IMR-90 (cell line): Measurements from ENCODE around the gene UBAC1. TPM values are rescaled to one million over a fixed set of nuclear protein-coding genes. Genes with fewer than 3 reads are reported as not detected.

Source experiments
- ATAC-seq: fragments of 200-7000 bp; cut with Tn5 transposase; 2 replicates; pipeline ENCODE4 v1.9.1; 2020; ENCODE audit warnings: low read depth, mild to moderate bottlenecking, moderate library complexity
- BruUV-seq: library from RNA; stranded (reverse); fragments of 400-500 nt; replicated peaks from 2 replicates; lab custom pipeline; 2021; lab: Mats Ljungman, UMichigan
- CTCF ChIA-PET: fragments of 300-600 bp; formaldehyde crosslinking; extraction: SDS; loops from one replicate; lab custom pipeline; 2021; ENCODE audit warnings: antibody characterized with exemption; lab: Yijun Ruan, JAX
- POLR2A ChIA-PET: fragments of 300-600 bp; sonication (Branson Sonifier 250); formaldehyde crosslinking; loops from one replicate; lab custom pipeline; 2022; ENCODE audit warnings: antibody characterized with exemption; ENCODE audit not compliant: unreplicated experiment; lab: Charles Lee
- DNase-seq: peaks from one replicate; pipeline ENCODE4 v3.0.0; 2013
- H2AFZ ChIP-seq: replicated peaks from 2 replicates; pipeline ENCODE3; 2013; ENCODE audit warnings: low read length, mild to moderate bottlenecking; ENCODE audit not compliant: poor library complexity
- H2AK5ac ChIP-seq: 2 replicates; pipeline ENCODE4 v1.6.1; 2013; ENCODE audit warnings: low read depth, low read length, inconsistent platforms
- H2AK9ac ChIP-seq: replicated peaks from 2 replicates; pipeline ENCODE3; 2013; ENCODE audit warnings: mild to moderate bottlenecking, low read depth, low read length, moderate library complexity; ENCODE audit not compliant: poor library complexity
- H2BK120ac ChIP-seq: 2 replicates; pipeline ENCODE4 v1.6.1; 2013; ENCODE audit warnings: low read depth, low read length, inconsistent platforms
- H2BK15ac ChIP-seq: 3 replicates; pipeline ENCODE4 v1.6.1; 2013; ENCODE audit warnings: low read depth, low read length, inconsistent platforms
- H2BK20ac ChIP-seq: 2 replicates; pipeline ENCODE4 v1.6.1; 2013; ENCODE audit warnings: low read depth, mild to moderate bottlenecking, inconsistent platforms, low read length, moderate library complexity
- H2BK5ac ChIP-seq: 2 replicates; pipeline ENCODE4 v1.6.1; 2013; ENCODE audit warnings: mild to moderate bottlenecking, low read depth, low read length, inconsistent platforms; ENCODE audit not compliant: poor library complexity, severe bottlenecking
- H3K14ac ChIP-seq: replicated peaks from 2 replicates; pipeline ENCODE4 v1.6.1; 2013; ENCODE audit warnings: low read depth, low read length, inconsistent platforms
- H3K18ac ChIP-seq: 2 replicates; pipeline ENCODE4 v1.6.1; 2013; ENCODE audit warnings: low read depth, low read length, control low read depth
- H3K23ac ChIP-seq: 2 replicates; pipeline ENCODE4 v1.6.1; 2013; ENCODE audit warnings: low read depth, low read length, inconsistent platforms
- H3K27ac ChIP-seq: 2 replicates; pipeline ENCODE4 v1.5.1; 2013; ENCODE audit warnings: mild to moderate bottlenecking, control low read depth, low read length; ENCODE audit not compliant: insufficient read depth
- H3K27me3 ChIP-seq: 2 replicates; pipeline ENCODE4 v1.6.1; 2013; ENCODE audit warnings: low read length; ENCODE audit not compliant: control insufficient read depth, insufficient read depth
- H3K36me3 ChIP-seq: 2 replicates; pipeline ENCODE4 v1.6.1; 2013; ENCODE audit warnings: low read length, mixed read lengths; ENCODE audit not compliant: control insufficient read depth, insufficient read depth
- H3K4ac ChIP-seq: 2 replicates; pipeline ENCODE4 v1.6.1; 2013; ENCODE audit warnings: low read depth, low read length, inconsistent platforms
- H3K4me1 ChIP-seq: 2 replicates; pipeline ENCODE4 v1.6.1; 2013; ENCODE audit warnings: low read length, mixed read lengths; ENCODE audit not compliant: control insufficient read depth, insufficient read depth
- H3K4me2 ChIP-seq: 2 replicates; pipeline ENCODE4 v1.6.1; 2013; ENCODE audit warnings: low read depth, mild to moderate bottlenecking, control low read depth, low read length, moderate library complexity
- H3K4me3 ChIP-seq: 2 replicates; pipeline ENCODE4 v1.5.1; 2013; ENCODE audit warnings: low read depth, mild to moderate bottlenecking, control low read depth, low read length, moderate library complexity; ENCODE audit not compliant: insufficient read depth
- H3K56ac ChIP-seq: 2 replicates; pipeline ENCODE4 v1.6.1; 2013; ENCODE audit warnings: low read length, inconsistent platforms; ENCODE audit not compliant: insufficient read depth; ENCODE audit errors: extremely low read depth
- H3K79me1 ChIP-seq, 2 experiments: 2 replicates each; pipeline ENCODE4 v1.6.1; 2013; ENCODE audit warnings: low read length in 2 of 2, inconsistent platforms in 1 of 2, low read depth in 1 of 2
- H3K9ac ChIP-seq: 2 replicates; pipeline ENCODE4 v1.6.1; 2013; ENCODE audit warnings: low read depth, low read length, control low read depth
- H3K9me1 ChIP-seq: 2 replicates; pipeline ENCODE4 v1.6.1; 2013; ENCODE audit warnings: low read length, inconsistent platforms; ENCODE audit not compliant: insufficient read depth
- H3K9me3 ChIP-seq: 2 replicates; pipeline ENCODE4 v1.6.1; 2013; ENCODE audit warnings: low read length; ENCODE audit not compliant: control insufficient read depth, insufficient read depth
- H4K20me1 ChIP-seq: 2 replicates; pipeline ENCODE4 v1.6.1; 2013; ENCODE audit warnings: low read length, inconsistent platforms; ENCODE audit not compliant: insufficient read depth
- H4K5ac ChIP-seq: 2 replicates; pipeline ENCODE4 v1.6.1; 2013; ENCODE audit warnings: mild to moderate bottlenecking, low read depth, low read length, control low read depth
- H4K8ac ChIP-seq, 2 experiments: 2 replicates each; pipeline ENCODE4 v1.6.1; 2013; ENCODE audit warnings: low read depth in 2 of 2, low read length in 2 of 2, control low read depth in 1 of 2, inconsistent platforms in 1 of 2
- H4K91ac ChIP-seq: 2 replicates; pipeline ENCODE4 v1.6.1; 2013; ENCODE audit warnings: low read depth, low read length, inconsistent platforms; ENCODE audit not compliant: insufficient read depth
- FOS ChIP-seq: fragments of 150-350 bp; IDR thresholded peaks from 2 replicates; pipeline ENCODE4 v1.6.1; 2016; ENCODE audit warnings: low read depth, low read length
- NFE2L2 ChIP-seq: fragments of 150-350 bp; IDR thresholded peaks from 2 replicates; pipeline ENCODE4 v1.6.1; 2016; ENCODE audit warnings: low read depth, mild to moderate bottlenecking, low read length
- RCOR1 ChIP-seq: IDR thresholded peaks from 2 replicates; pipeline ENCODE4 v1.6.1; 2012; ENCODE audit warnings: mild to moderate bottlenecking, low read length, improper control_type of control experiment; ENCODE audit not compliant: insufficient replicate concordance
- RFX5 ChIP-seq: IDR thresholded peaks from 2 replicates; pipeline ENCODE4 v1.8.0; 2012; ENCODE audit warnings: low read depth, mild to moderate bottlenecking, low read length, moderate library complexity
- SMC3 ChIP-seq: fragments of 150-350 bp; IDR thresholded peaks from 2 replicates; pipeline ENCODE4 v1.6.1; 2016; ENCODE audit warnings: low read depth, mild to moderate bottlenecking, antibody characterized with exemption, low read length, moderate library complexity
- WGBS, 2 experiments: methylation state at CpG; one replicate each; pipeline versions ENCODE4 v1.1.5 to v1.1.7; 2013; ENCODE audit warnings: missing lambda C conversion rate in 2 of 2; ENCODE audit not compliant: insufficient read length in 1 of 2; ENCODE audit errors: extremely low coverage in 2 of 2; 5-methylcytosine and 5-hydroxymethylcytosine counted together
- dilution Hi-C: fragments of 300-500 bp; cut with HindIII; formaldehyde crosslinking; loops from one replicate; pipeline ENCODE4 v1.14.3; 2018; ENCODE audit warnings: low sequenced_read_pairs; ENCODE audit not compliant: unreplicated experiment
- in situ Hi-C: fragments of 300-500 bp; cut with MboI; formaldehyde crosslinking; loops from 3 replicates; pipeline ENCODE4 v1.14.3; 2019; ENCODE audit warnings: low sequenced_read_pairs, inconsistent platforms, mixed read lengths
- intact Hi-C: fragments of 100-400 bp; cut with micrococcal nuclease; formaldehyde crosslinking; loops from 2 replicates; pipeline ENCODE4 v1.10.0; 2022
- polyA plus RNA-seq, 3 experiments: library from polyadenylated mRNA; depleted of rRNA; stranded (reverse); fragments of >200 nt; gene quantifications; 2 replicates each; pipeline ENCODE4 v1.2.3, GENCODE V29; 2012; ENCODE audit warnings: low replicate concordance in 1 of 3
- total RNA-seq: library from RNA; depleted of rRNA; stranded (reverse); fragments of >200 nt; gene quantifications from 2 replicates; pipeline ENCODE4 v1.2.3, GENCODE V29; 2012
- TF ChIP-seq, protein P1 (sequence below): conservative IDR thresholded peaks from 2 replicates; pipeline ENCODE4 v1.5.1; 2012; ENCODE audit warnings: mild to moderate bottlenecking, low read depth, low read length, improper control_type of control experiment
- TF ChIP-seq, protein P2 (sequence below): fragments of 150-350 bp; IDR thresholded peaks from 2 replicates; pipeline ENCODE4 v1.6.1; 2017; ENCODE audit warnings: mild to moderate bottlenecking, antibody characterized with exemption, low read length, low read depth

UBAC1 gene
- total and polyA plus RNA-seq, 2 of the 4 experiments (the other 2 are of a cell fraction): 25.3 to 33.9 TPM

DNA sequence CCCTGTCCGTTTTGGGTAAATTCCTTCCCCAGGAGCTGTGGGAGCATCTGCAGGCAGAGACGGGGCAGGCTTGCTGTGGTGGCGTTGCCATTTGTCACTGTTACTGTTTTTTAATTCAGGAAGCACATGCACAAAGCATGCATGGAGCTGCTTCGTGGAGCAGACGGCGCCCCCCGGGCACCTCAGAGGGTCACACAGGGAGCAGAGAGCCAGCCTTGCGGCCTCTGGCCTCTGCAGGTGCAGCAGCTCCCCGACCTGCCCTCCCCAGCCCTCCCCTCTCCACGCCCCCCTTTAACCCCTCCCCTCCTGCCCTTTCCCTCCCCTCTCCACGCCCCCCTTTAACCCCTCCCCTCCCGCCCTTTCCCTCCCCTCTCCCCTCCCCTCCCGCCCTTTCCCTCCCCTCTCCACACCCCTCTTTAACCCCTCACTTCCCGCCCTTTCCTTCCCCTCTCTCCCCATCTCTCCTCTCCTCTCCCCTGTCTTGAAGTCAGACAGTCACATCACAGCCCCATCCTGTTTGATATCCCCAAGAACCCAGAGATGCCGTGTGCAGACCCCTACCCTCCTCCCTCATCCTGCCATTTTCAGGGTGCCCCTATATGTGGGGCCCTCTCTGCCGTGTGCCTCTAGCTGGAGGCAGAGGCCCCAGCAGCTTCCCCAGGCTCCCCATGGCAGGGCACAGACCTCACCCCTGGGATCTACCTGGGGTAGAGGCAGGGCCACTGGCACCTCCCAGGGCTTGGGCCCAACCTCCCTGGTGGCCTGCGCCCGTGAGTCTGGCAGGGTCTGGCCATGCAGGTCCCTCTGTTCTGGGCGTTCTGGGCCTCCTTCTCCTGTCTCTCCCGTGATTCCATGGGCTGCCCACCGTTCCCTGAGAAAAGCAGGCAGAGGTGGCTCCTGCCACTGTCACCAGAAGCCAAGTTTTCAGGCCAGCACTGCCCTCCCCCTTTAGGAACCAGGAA is 29.6 kb upstream of the UBAC1 start:
- TF ChIP-seq FOS (no peak), RCOR1 (no peak), NFE2L2 (no peak), RFX5 (no peak), SMC3 (no peak)
- TF ChIP-seq, protein P1, sequence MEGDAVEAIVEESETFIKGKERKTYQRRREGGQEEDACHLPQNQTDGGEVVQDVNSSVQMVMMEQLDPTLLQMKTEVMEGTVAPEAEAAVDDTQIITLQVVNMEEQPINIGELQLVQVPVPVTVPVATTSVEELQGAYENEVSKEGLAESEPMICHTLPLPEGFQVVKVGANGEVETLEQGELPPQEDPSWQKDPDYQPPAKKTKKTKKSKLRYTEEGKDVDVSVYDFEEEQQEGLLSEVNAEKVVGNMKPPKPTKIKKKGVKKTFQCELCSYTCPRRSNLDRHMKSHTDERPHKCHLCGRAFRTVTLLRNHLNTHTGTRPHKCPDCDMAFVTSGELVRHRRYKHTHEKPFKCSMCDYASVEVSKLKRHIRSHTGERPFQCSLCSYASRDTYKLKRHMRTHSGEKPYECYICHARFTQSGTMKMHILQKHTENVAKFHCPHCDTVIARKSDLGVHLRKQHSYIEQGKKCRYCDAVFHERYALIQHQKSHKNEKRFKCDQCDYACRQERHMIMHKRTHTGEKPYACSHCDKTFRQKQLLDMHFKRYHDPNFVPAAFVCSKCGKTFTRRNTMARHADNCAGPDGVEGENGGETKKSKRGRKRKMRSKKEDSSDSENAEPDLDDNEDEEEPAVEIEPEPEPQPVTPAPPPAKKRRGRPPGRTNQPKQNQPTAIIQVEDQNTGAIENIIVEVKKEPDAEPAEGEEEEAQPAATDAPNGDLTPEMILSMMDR: no peak
- TF ChIP-seq, protein P2, sequence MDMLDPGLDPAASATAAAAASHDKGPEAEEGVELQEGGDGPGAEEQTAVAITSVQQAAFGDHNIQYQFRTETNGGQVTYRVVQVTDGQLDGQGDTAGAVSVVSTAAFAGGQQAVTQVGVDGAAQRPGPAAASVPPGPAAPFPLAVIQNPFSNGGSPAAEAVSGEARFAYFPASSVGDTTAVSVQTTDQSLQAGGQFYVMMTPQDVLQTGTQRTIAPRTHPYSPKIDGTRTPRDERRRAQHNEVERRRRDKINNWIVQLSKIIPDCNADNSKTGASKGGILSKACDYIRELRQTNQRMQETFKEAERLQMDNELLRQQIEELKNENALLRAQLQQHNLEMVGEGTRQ: no peak
- Histone ChIP-seq H3K18ac (no peak overlapping the region; the same call in 1 of the 2 replicates), H4K91ac (no peak overlapping the region; the same call in none of the 2 replicates), H4K5ac (no peak overlapping the region; the same call in 1 of the 2 replicates), H2BK120ac (0 out of 2 replicates have a peak overlapping the region, but pooled peaks have one; percentile 32), H4K20me1 (no peaks in the 10 kb centered on the region), H3K79me1 (0 out of 4 replicates have a peak, but pooled peaks cover 0 to 3% of the 10 kb centered on the region in 2 experiments), H3K27me3 (no peaks in the 10 kb centered on the region), H2BK5ac (no peak overlapping the region), H3K4me2 (no peak overlapping the region), H3K9me1 (no peaks in the 10 kb centered on the region), H2AFZ (peak overlapping the region; percentile 36), H3K4me3 (no peak overlapping the region), H3K9ac (no peak overlapping the region), H3K14ac (no peak overlapping the region), H2BK15ac (no peak overlapping the region), H2AK5ac (peak overlapping the region; percentile 67), H2AK9ac (peak overlapping the region; percentile 3), H3K27ac (no peak overlapping the region), H3K4me1 (peaks cover 21% of the 10 kb centered on the region), H3K23ac (no peak overlapping the region), H2BK20ac (no peak overlapping the region), H3K9me3 (no peaks in the 10 kb centered on the region), H3K4ac (0 out of 2 replicates have a peak overlapping the region, but pooled peaks have one; percentile 27), H3K36me3 (no peaks in the 10 kb centered on the region), H4K8ac (no peak overlapping the region), H3K56ac (no peak overlapping the region)
- dilution Hi-C loops (no loop called here), intact Hi-C loops (no loop called here), in situ Hi-C loops (no loop called here)
- no peak for ATAC-seq
- 69 to 93% methylated on average over 2 to 5 of the region's 21 CpGs for WGBS, 2 experiments
- POLR2A ChIA-PET: no interaction called here
- CTCF ChIA-PET: no interaction called here
- BruUV-seq: no TSS peak
- DNase-seq: peak; percentile 47
